Measurements from ENCODE around the gene ZNF135.

GRCh38 chr19:58097781-58098681 lies 38.9 kb downstream of the ZNF135 start, which contains the start of gene ZSCAN18:
- no peak for TF ChIP-seq RAD21 (CRISPR knock-in tag; IDR thresholded peaks at IDR 0.05)
- no peak for TF ChIP-seq SRSF9 (IDR thresholded peaks at IDR 0.05; ENCODE audit: borderline replicate concordance, insufficient read depth, low read depth, low read length, poor library complexity, severe bottlenecking)
- TF ChIP-seq, protein P1, sequence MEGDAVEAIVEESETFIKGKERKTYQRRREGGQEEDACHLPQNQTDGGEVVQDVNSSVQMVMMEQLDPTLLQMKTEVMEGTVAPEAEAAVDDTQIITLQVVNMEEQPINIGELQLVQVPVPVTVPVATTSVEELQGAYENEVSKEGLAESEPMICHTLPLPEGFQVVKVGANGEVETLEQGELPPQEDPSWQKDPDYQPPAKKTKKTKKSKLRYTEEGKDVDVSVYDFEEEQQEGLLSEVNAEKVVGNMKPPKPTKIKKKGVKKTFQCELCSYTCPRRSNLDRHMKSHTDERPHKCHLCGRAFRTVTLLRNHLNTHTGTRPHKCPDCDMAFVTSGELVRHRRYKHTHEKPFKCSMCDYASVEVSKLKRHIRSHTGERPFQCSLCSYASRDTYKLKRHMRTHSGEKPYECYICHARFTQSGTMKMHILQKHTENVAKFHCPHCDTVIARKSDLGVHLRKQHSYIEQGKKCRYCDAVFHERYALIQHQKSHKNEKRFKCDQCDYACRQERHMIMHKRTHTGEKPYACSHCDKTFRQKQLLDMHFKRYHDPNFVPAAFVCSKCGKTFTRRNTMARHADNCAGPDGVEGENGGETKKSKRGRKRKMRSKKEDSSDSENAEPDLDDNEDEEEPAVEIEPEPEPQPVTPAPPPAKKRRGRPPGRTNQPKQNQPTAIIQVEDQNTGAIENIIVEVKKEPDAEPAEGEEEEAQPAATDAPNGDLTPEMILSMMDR (CRISPR knock-in tag; IDR thresholded peaks at IDR 0.05), result no peak
- TF ChIP-seq EZH2 (conservative IDR thresholded peaks at IDR 0.05; ENCODE audit: low read depth, low read length), result no peak
- TF ChIP-seq, protein P2, sequence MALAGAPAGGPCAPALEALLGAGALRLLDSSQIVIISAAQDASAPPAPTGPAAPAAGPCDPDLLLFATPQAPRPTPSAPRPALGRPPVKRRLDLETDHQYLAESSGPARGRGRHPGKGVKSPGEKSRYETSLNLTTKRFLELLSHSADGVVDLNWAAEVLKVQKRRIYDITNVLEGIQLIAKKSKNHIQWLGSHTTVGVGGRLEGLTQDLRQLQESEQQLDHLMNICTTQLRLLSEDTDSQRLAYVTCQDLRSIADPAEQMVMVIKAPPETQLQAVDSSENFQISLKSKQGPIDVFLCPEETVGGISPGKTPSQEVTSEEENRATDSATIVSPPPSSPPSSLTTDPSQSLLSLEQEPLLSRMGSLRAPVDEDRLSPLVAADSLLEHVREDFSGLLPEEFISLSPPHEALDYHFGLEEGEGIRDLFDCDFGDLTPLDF (CRISPR knock-in tag; IDR thresholded peaks at IDR 0.05), result no peak
- TF ChIP-seq CREB3 (CRISPR knock-in tag; IDR thresholded peaks at IDR 0.05), result no peak
- no peak for TF ChIP-seq TBX3 (IDR thresholded peaks at IDR 0.05; ENCODE audit: borderline replicate concordance)
- no peak for TF ChIP-seq MYC (CRISPR knock-in tag; IDR thresholded peaks at IDR 0.05; ENCODE audit: borderline replicate concordance)
- TF ChIP-seq CBFB (CRISPR knock-in tag; IDR thresholded peaks at IDR 0.05), result no peak

All from HepG2 (cell line).